Measurements from ENCODE around the gene C1QL2. TPM values are rescaled to one million over a fixed set of nuclear protein-coding genes. Genes with fewer than 3 reads are reported as not detected.

The C1QL2 gene
- total and polyA plus RNA-seq, 4 donors: 0.03 to 0.31 TPM; not detected in 2

DNA sequence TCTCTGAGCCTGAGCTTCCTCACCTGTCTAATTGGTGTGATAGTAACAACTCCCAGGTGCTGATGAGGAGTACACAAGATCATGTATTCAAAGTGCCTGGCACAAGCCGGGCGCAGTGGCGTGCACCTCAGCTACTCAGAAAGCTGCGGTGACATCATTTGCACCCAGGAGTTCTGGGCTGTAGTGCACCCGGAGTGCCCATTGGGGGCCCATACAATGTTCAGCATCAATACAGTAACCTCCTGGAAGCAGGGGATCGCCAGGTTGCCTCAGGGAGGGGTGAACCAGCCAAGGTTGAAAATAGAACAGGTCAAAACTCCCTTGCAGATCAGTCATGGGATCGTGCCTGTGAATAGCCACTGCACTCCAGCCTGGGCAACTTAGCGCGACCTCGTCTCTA lies 11.2 kb upstream of the C1QL2 start:
- no peaks in the 10 kb centered on the region for H3K9me3 ChIP-seq (ENCODE audit: control insufficient read depth in 4 of 4, insufficient read depth in 3 of 4, low read length in 3 of 4)
- 78 to 86% methylated on average over 10 of the region's 10 CpGs for WGBS, 2 donors
- ATAC-seq (ENCODE audit: insufficient read depth, low FRiP score) (no peak), DNase-seq (no peak)
- no peaks in the 10 kb centered on the region for H3K36me3 ChIP-seq (ENCODE audit: control insufficient read depth in 4 of 4, insufficient read depth in 4 of 4, low read length in 4 of 4)
- TF ChIP-seq, protein P1, sequence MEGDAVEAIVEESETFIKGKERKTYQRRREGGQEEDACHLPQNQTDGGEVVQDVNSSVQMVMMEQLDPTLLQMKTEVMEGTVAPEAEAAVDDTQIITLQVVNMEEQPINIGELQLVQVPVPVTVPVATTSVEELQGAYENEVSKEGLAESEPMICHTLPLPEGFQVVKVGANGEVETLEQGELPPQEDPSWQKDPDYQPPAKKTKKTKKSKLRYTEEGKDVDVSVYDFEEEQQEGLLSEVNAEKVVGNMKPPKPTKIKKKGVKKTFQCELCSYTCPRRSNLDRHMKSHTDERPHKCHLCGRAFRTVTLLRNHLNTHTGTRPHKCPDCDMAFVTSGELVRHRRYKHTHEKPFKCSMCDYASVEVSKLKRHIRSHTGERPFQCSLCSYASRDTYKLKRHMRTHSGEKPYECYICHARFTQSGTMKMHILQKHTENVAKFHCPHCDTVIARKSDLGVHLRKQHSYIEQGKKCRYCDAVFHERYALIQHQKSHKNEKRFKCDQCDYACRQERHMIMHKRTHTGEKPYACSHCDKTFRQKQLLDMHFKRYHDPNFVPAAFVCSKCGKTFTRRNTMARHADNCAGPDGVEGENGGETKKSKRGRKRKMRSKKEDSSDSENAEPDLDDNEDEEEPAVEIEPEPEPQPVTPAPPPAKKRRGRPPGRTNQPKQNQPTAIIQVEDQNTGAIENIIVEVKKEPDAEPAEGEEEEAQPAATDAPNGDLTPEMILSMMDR (IDR thresholded peaks at IDR 0.05; ENCODE audit: control extremely low read depth, extremely low read depth): no peak
- peaks cover 0 to 5% (median 2%) of the 10 kb centered on the region in 3 donors for H3K27me3 ChIP-seq (ENCODE audit: control insufficient read depth in 3 of 3, insufficient read depth in 3 of 3, low read length in 2 of 3)
- no peaks in the 10 kb centered on the region for H3K4me1 ChIP-seq (ENCODE audit: control insufficient read depth in 5 of 5, insufficient read depth in 5 of 5, low read length in 5 of 5)
- no peak overlapping the region for H3K27ac ChIP-seq (ENCODE audit: low read depth in 1 of 2, low read length in 1 of 2)
- H3K4me3 ChIP-seq: no peak overlapping the region
- no peak overlapping the region for H3K9ac ChIP-seq (ENCODE audit: insufficient read depth in 1 of 2, low read length in 2 of 2)

DNA sequence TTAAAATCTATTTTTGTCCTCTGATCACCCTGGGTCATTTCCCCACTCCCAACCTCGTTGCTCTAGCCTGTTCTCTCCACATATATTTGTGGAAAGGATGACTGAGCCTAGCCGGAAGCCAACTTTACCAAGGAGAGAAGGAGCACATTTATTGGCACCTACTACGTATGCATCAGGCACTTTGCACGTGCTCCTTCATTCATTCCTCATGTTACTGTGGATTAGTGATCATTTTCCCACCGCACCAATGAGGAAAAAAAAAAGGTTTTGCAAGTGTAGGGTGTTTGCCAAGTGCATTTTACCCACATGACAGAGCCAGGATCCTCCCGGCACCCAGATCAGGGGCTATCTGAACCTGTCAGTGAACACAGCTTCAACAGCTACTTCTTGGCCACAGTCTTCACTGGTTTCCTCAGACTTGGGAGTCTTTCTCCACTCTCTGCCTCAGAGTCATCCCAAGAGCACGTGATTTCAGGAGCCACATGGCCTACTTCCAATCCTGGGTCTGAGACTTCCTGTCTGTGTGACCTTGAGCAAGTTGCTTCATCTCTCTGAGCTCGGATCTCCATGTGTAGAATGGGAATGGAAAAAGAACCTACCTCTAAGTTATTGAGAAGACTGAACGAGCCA lies 1.9 kb upstream of the C1QL2 start:
- H3K4me3 ChIP-seq: no peak overlapping the region
- TF ChIP-seq, protein P1 (IDR thresholded peaks at IDR 0.05; ENCODE audit: control extremely low read depth, extremely low read depth): no peak
- no peaks in the 10 kb centered on the region for H3K36me3 ChIP-seq (ENCODE audit: control insufficient read depth in 4 of 4, insufficient read depth in 4 of 4, low read length in 4 of 4)
- 65 to 70% methylated on average over 9 of the region's 9 CpGs for WGBS, 2 donors
- DNase-seq (no peak), ATAC-seq (ENCODE audit: insufficient read depth, low FRiP score) (no peak)
- H3K27me3 ChIP-seq (ENCODE audit: control insufficient read depth in 3 of 3, insufficient read depth in 3 of 3, low read length in 2 of 3): peaks cover 15 to 64% (median 33%) of the 10 kb centered on the region in 3 donors
- peaks cover 0 to 4% (median 0%) of the 10 kb centered on the region in 4 donors for H3K9me3 ChIP-seq (ENCODE audit: control insufficient read depth in 4 of 4, insufficient read depth in 3 of 4, low read length in 3 of 4)
- H3K4me1 ChIP-seq (ENCODE audit: control insufficient read depth in 5 of 5, insufficient read depth in 5 of 5, low read length in 5 of 5): peaks cover 0 to 11% (median 0%) of the 10 kb centered on the region in 5 donors
- H3K27ac ChIP-seq (ENCODE audit: low read depth in 1 of 2, low read length in 1 of 2): no peak overlapping the region
- no peak overlapping the region for H3K9ac ChIP-seq (ENCODE audit: insufficient read depth in 1 of 2, low read length in 2 of 2)

DNA sequence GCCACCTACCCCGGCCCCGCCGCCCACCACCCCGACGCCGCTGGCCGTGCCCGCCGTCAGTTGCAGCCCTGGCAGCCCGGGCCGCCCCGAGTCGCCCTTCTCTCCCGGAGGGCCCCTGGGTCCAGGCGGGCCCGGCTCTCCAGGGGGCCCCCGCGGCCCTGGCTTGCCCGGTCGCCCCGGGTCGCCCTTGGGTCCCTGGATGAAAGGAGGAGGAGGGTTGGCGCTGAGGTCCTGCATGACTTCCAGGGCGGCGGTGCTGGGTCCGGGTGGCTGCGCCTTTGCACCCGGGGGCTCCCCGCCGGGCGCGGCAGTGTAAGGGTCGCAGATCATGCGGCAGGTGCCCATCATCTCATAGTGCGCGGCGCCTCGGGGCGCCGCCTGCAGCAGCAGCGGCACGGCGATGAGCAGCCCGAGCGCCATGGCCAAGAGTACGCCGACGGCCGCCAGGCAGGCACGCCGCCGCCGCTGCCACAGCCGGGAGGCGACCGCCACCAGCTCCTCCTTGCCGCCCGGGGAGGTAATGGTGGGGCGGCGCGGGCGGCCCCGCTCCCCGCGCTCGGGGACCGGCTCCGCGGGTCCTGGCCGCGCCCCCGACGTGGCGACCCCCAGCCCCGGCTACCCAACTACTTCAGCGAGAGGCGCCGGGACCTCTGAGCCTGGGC lies 570 bp downstream of the C1QL2 start:
- Histone ChIP-seq H3K4me3 (no peak overlapping the region), H3K27ac (ENCODE audit: low read depth in 1 of 2, low read length in 1 of 2) (no peak overlapping the region), H3K27me3 (ENCODE audit: control insufficient read depth in 3 of 3, insufficient read depth in 3 of 3, low read length in 2 of 3) (peaks cover 15 to 83% (median 56%) of the 10 kb centered on the region in 3 donors), H3K9me3 (ENCODE audit: control insufficient read depth in 4 of 4, insufficient read depth in 3 of 4, low read length in 3 of 4) (peaks cover 0 to 9% (median 0%) of the 10 kb centered on the region in 4 donors), H3K9ac (ENCODE audit: insufficient read depth in 1 of 2, low read length in 2 of 2) (no peak overlapping the region), H3K36me3 (ENCODE audit: control insufficient read depth in 4 of 4, insufficient read depth in 4 of 4, low read length in 4 of 4) (no peaks in the 10 kb centered on the region), H3K4me1 (ENCODE audit: control insufficient read depth in 5 of 5, insufficient read depth in 5 of 5, low read length in 5 of 5) (peaks cover 0 to 11% (median 0%) of the 10 kb centered on the region in 5 donors)
- TF ChIP-seq, protein P1 (IDR thresholded peaks at IDR 0.05; ENCODE audit: control extremely low read depth, extremely low read depth): no peak
- DNase-seq (no peak), ATAC-seq (ENCODE audit: insufficient read depth, low FRiP score) (no peak)
- 3% methylated on average over 54 to 78 of the region's 78 CpGs for WGBS, 2 donors
